NT2/D1 (cell line): ENCODE results near the gene NISCH.

Source experiments
- DNase-seq: peaks from one replicate; pipeline ENCODE4 v3.0.0-alpha.2; 2011; ENCODE audit warnings: low read depth, low spot score
- H3K27me3 ChIP-seq: 2 replicates; pipeline ENCODE4 v1.6.0; 2011; ENCODE audit warnings: mild to moderate bottlenecking; ENCODE audit not compliant: insufficient read length, insufficient read depth
- H3K36me3 ChIP-seq: 2 replicates; pipeline ENCODE4 v1.6.1; 2011; ENCODE audit warnings: mild to moderate bottlenecking, low read length, mixed read lengths; ENCODE audit not compliant: insufficient read depth, insufficient read length
- H3K4me1 ChIP-seq: 2 replicates; pipeline ENCODE4 v1.5.1; 2011; ENCODE audit not compliant: insufficient read depth, insufficient read length
- H3K4me3 ChIP-seq: 2 replicates; pipeline ENCODE4 v1.5.1; 2011; ENCODE audit warnings: low read depth; ENCODE audit not compliant: insufficient read length
- H3K9ac ChIP-seq: 2 replicates; pipeline ENCODE4 v1.6.0; 2011; ENCODE audit warnings: low read depth; ENCODE audit not compliant: insufficient read length
- H3K9me3 ChIP-seq: 2 replicates; pipeline ENCODE4 v1.5.1; 2011; ENCODE audit warnings: mild to moderate bottlenecking, low read length; ENCODE audit not compliant: insufficient read depth
- SUZ12 ChIP-seq: IDR thresholded peaks from 2 replicates; pipeline ENCODE4 v1.6.1; 2011; ENCODE audit not compliant: insufficient read length, insufficient read depth; ENCODE audit errors: extremely low read depth
- YY1 ChIP-seq: IDR thresholded peaks from 2 replicates; pipeline ENCODE4 v1.6.1; 2011; ENCODE audit not compliant: insufficient read length, insufficient read depth
- ZNF274 ChIP-seq: IDR thresholded peaks from 2 replicates; pipeline ENCODE4 v1.6.1; 2011; ENCODE audit warnings: mild to moderate bottlenecking, low read depth, low read length

Gene NISCH

GRCh38 chr3:52471371-52472238 is 16.2 kb downstream of the NISCH start:
- Histone ChIP-seq H3K9ac (no peak overlapping the region), H3K4me1 (peaks cover 2% of the 10 kb centered on the region), H3K4me3 (no peak overlapping the region), H3K9me3 (no peaks in the 10 kb centered on the region), H3K36me3 (peaks cover 85% of the 10 kb centered on the region), H3K27me3 (no peaks in the 10 kb centered on the region)
- TF ChIP-seq ZNF274 (no peak), YY1 (no peak), SUZ12 (no peak)
- DNase-seq: no peak

- no peaks in the 10 kb centered on the region for H3K27me3 ChIP-seq
- no peak for DNase-seq
- H3K9ac ChIP-seq: no peak overlapping the region
- H3K9me3 ChIP-seq: no peaks in the 10 kb centered on the region
- H3K4me3 ChIP-seq: no peak overlapping the region
- no peaks in the 10 kb centered on the region for H3K4me1 ChIP-seq
- peaks cover 86% of the 10 kb centered on the region for H3K36me3 ChIP-seq
- TF ChIP-seq YY1: no peak
Observed at GRCh38 chr3:52472239-52473000, 17.0 kb downstream of the NISCH start.

- H3K27me3 ChIP-seq: no peaks in the 10 kb centered on the region
- H3K4me3 ChIP-seq: no peak overlapping the region
- no peaks in the 10 kb centered on the region for H3K4me1 ChIP-seq
- peak overlapping the region; percentile 46 for H3K9ac ChIP-seq
- no peak for TF ChIP-seq SUZ12
- TF ChIP-seq YY1: no peak
- TF ChIP-seq ZNF274: no peak
- peaks cover 86% of the 10 kb centered on the region for H3K36me3 ChIP-seq
- H3K9me3 ChIP-seq: no peaks in the 10 kb centered on the region
- no peak for DNase-seq
Observed at GRCh38 chr3:52473026-52473425, 17.6 kb downstream of the NISCH start.

GRCh38 chr3:52477076-52477795 is 21.8 kb downstream of the NISCH start:
- no peaks in the 10 kb centered on the region for H3K9me3 ChIP-seq
- peaks cover 94% of the 10 kb centered on the region for H3K36me3 ChIP-seq
- no peak overlapping the region for H3K9ac ChIP-seq
- TF ChIP-seq ZNF274: no peak
- TF ChIP-seq YY1: no peak
- no peak for TF ChIP-seq SUZ12
- no peak for DNase-seq
- no peak overlapping the region for H3K4me3 ChIP-seq
- H3K27me3 ChIP-seq: no peaks in the 10 kb centered on the region
- no peaks in the 10 kb centered on the region for H3K4me1 ChIP-seq

GRCh38 chr3:52477796-52478095 is 22.3 kb downstream of the NISCH start:
- Histone ChIP-seq H3K4me1 (no peaks in the 10 kb centered on the region), H3K36me3 (peaks cover 94% of the 10 kb centered on the region), H3K27me3 (no peaks in the 10 kb centered on the region), H3K4me3 (no peak overlapping the region), H3K9ac (no peak overlapping the region), H3K9me3 (no peaks in the 10 kb centered on the region)
- TF ChIP-seq YY1 (no peak), SUZ12 (no peak), ZNF274 (no peak)
- DNase-seq: no peak

GRCh38 chr3:52479037-52479876 is 23.9 kb downstream of the NISCH start:
- no peaks in the 10 kb centered on the region for H3K27me3 ChIP-seq
- H3K4me1 ChIP-seq: peaks cover 4% of the 10 kb centered on the region
- no peak for DNase-seq
- no peak overlapping the region for H3K9ac ChIP-seq
- H3K36me3 ChIP-seq: peaks cover 93% of the 10 kb centered on the region
- no peak overlapping the region for H3K4me3 ChIP-seq
- no peaks in the 10 kb centered on the region for H3K9me3 ChIP-seq
- TF ChIP-seq ZNF274: no peak
- TF ChIP-seq YY1: no peak
- TF ChIP-seq SUZ12: no peak
